ENCODE results near the gene ZNF827. TPM values are rescaled to one million over a fixed set of nuclear protein-coding genes. Genes with fewer than 3 reads are reported as not detected.

The ZNF827 gene
- total RNA-seq, 2 donors from 2014 or later, result 5.4 to 13.8 TPM

GRCh38 chr4:145822581-145822980, 116.0 kb downstream of the ZNF827 start:
- Histone ChIP-seq H3K36me3 (replicated peaks in 1 of 2; ENCODE audit: insufficient read depth in 1 of 2, low read depth in 2 of 2) (no peaks in the 10 kb centered on the region), H3K4me1 (no peaks in the 10 kb centered on the region), H3K27me3 (no peaks in the 10 kb centered on the region), H3K27ac (no peak overlapping the region), H3K9me3 (no peaks in the 10 kb centered on the region), H3K4me3 (no peak overlapping the region)
- WGBS, 2 donors, result 79 to 88% methylated on average over 4 of the region's 4 CpGs
- ATAC-seq (no peak), DNase-seq (no peak)
- no peak for TF ChIP-seq CTCF (IDR thresholded peaks at IDR 0.05)
- no peak for TF ChIP-seq POLR2A (IDR thresholded peaks at IDR 0.05)
- intact Hi-C loops (cut with DNase I), result no loop called here

GRCh38 chr4:145822181-145822580, 116.4 kb downstream of the ZNF827 start:
- intact Hi-C loops (cut with DNase I), result no loop called here
- Histone ChIP-seq H3K9me3 (no peaks in the 10 kb centered on the region), H3K4me3 (no peak overlapping the region), H3K27me3 (no peaks in the 10 kb centered on the region), H3K36me3 (replicated peaks in 1 of 2; ENCODE audit: insufficient read depth in 1 of 2, low read depth in 2 of 2) (no peaks in the 10 kb centered on the region), H3K4me1 (no peaks in the 10 kb centered on the region), H3K27ac (no peak overlapping the region)
- TF ChIP-seq CTCF (IDR thresholded peaks at IDR 0.05), result no peak
- WGBS, 2 donors, result 79 to 84% methylated on average over 3 of the region's 3 CpGs
- DNase-seq (no peak), ATAC-seq (no peak)

GRCh38 chr4:145821766-145822165, 116.9 kb downstream of the ZNF827 start:
- WGBS, 2 donors, result 92 to 94% methylated on average over 4 of the region's 4 CpGs
- Histone ChIP-seq H3K4me3 (no peak overlapping the region), H3K36me3 (replicated peaks in 1 of 2; ENCODE audit: insufficient read depth in 1 of 2, low read depth in 2 of 2) (no peaks in the 10 kb centered on the region), H3K4me1 (no peaks in the 10 kb centered on the region), H3K27me3 (no peaks in the 10 kb centered on the region), H3K27ac (no peak overlapping the region), H3K9me3 (no peaks in the 10 kb centered on the region)
- no peak for TF ChIP-seq POLR2A (IDR thresholded peaks at IDR 0.05)
- no peak for TF ChIP-seq CTCF (IDR thresholded peaks at IDR 0.05)
- ATAC-seq (no peak), DNase-seq (no peak)
- intact Hi-C loops (cut with DNase I), result no loop called here

- Histone ChIP-seq H3K4me3 (no peak overlapping the region), H3K27ac (no peak overlapping the region), H3K27me3 (no peaks in the 10 kb centered on the region), H3K36me3 (replicated peaks in 1 of 2; ENCODE audit: insufficient read depth in 1 of 2, low read depth in 2 of 2) (no peaks in the 10 kb centered on the region), H3K4me1 (no peaks in the 10 kb centered on the region), H3K9me3 (no peaks in the 10 kb centered on the region)
- ATAC-seq, result no peak
- no peak for TF ChIP-seq CTCF (IDR thresholded peaks at IDR 0.05)
- TF ChIP-seq POLR2A (IDR thresholded peaks at IDR 0.05), result no peak
- intact Hi-C loops (cut with DNase I), result no loop called here
- no peak for DNase-seq
- 60 to 65% methylated on average over 3 of the region's 3 CpGs for WGBS, 2 donors
These were observed 118.2 kb downstream of the ZNF827 start for GRCh38 chr4:145820407-145820806.

GRCh38 chr4:145819853-145820181, 118.8 kb downstream of the ZNF827 start:
- no peaks in the 10 kb centered on the region for H3K36me3 ChIP-seq (replicated peaks in 1 of 2; ENCODE audit: insufficient read depth in 1 of 2, low read depth in 2 of 2)
- ATAC-seq, result no peak
- no peaks in the 10 kb centered on the region for H3K9me3 ChIP-seq
- peak in 1 of 4 donors; percentile 11 for DNase-seq
- no peaks in the 10 kb centered on the region for H3K27me3 ChIP-seq
- intact Hi-C loops (cut with DNase I), result no loop called here
- H3K4me3 ChIP-seq, result no peak overlapping the region
- no peaks in the 10 kb centered on the region for H3K4me1 ChIP-seq
- WGBS, 2 donors, result 56 to 82% methylated on average over 5 of the region's 5 CpGs
- TF ChIP-seq CTCF (IDR thresholded peaks at IDR 0.05), result no peak
- TF ChIP-seq POLR2A (IDR thresholded peaks at IDR 0.05), result no peak
- H3K27ac ChIP-seq, result no peak overlapping the region
